ENCODE measurements around the gene RNU7-1.

RNU7-1 gene

DNA sequence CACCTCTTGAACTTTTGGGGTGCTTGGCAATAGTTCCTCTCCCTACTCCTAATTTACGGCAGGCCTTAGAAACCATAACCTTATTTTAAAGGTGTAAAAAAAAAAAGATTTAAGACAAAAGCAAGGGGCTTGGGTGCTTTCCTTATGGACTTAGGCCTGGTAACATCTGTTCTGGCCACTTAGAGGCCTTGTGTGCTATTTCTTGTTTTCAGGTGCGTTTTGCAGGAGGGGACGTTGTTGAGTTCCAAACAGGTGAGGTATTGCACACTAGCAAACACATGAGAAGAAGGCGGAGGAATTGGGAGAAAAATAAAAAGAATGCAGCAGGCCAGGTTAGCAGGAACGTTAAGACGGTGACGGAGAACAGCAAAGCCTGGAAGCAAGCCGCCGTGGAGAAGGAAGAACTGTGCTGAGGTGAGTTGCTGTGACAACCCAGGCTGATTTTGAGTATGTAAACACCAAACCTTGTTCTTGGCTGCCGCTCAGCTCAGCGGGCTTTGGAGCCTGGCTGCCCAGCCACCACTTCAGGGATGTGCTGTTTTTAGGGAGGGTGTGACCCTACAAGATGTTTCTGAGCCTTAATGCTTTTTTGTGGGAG lies 44.4 kb downstream of the RNU7-1 start:
- DNase-seq (ENCODE audit: low read depth in 2 of 3, low spot score in 2 of 3): no peak

Data from activated CD8-positive, alpha-beta memory T cell treated with anti-CD3 and anti-CD28 coated beads for 48 hours (primary cell).